GM19193 (cell line): ENCODE measurements around the gene COL4A5.

ENCODE experiments used
- POLR2A ChIP-seq: IDR thresholded peaks from 4 replicates; pipeline ENCODE4 v1.6.1; 2011; ENCODE audit not compliant: insufficient read depth, insufficient read length; ENCODE audit errors: extremely low read depth

Gene COL4A5

DNA sequence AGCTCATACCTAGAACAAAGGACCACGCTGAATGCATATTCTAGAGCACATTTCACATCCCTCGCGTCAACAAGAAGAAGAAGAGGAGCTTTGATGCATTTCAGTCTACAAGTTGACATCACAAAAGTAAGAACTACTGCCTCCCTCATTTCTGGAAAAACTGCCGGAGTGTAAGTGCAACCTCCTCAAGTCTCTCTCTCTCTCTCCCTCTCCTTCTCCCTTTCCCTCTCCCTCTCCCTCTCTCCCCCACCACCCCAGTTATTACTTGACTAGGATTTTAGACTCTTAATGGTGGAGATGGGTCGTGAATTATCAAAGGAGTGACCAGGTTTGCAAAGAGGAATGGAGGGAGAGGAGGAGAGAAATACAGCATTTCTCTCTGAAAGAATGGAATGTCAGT is 298.1 kb downstream of the COL4A5 start:
- no peak for TF ChIP-seq POLR2A

DNA sequence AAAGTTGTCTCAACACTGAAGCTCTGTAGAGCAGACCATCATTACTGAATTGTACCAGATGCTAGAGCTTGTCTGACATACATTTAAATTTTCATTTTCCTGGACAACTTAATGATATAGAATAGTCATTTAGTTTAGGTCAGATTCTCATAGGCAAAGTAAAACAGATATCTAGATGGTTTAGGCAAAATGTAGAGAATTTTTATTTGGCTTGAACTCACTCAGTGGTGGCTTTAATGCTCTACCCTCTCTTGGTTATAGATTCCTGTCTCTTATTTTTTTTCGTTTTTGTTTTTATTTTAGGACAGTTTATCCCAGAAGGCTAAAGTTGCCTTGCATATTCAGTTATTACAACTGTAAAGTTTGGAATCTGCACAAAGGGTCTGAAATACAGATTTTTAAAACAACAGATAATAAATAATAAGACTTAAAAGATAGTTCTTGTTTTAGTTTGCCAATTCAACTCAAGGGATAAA is 300.7 kb downstream of the COL4A5 start:
- no peak for TF ChIP-seq POLR2A
